ENCODE measurements around the gene WNK4. TPM values are rescaled to one million over a fixed set of nuclear protein-coding genes. Genes with fewer than 3 reads are reported as not detected.

WNK4 gene
- total and polyA plus RNA-seq, 10 of the 15 experiments (the other 5 are each of a cell fraction or from before 2014, with no cell fraction given) = 0.06 to 0.29 (median 0.13) TPM; not detected in 5

- TF ChIP-seq ZNF592 (IDR thresholded peaks at IDR 0.05) (no peak), NFIC (IDR thresholded peaks at IDR 0.05; ENCODE audit: low read depth, low read length) (no peak), BRCA1 (IDR thresholded peaks at IDR 0.05; ENCODE audit: low read depth, low read length) (no peak)
Measured at GRCh38 chr17:42782166-42783061, 2.0 kb downstream of the WNK4 start (continued).

GRCh38 chr17:42783062-42783790 is 2.8 kb downstream of the WNK4 start:
- BruUV-seq (replicated peaks) = no TSS peak
- TF ChIP-seq POU2F2 (IDR thresholded peaks at IDR 0.05; ENCODE audit: borderline replicate concordance, low read depth, low read length) (no peak), RUNX3 (IDR thresholded peaks at IDR 0.05; ENCODE audit: low read length) (no peak), SMARCA5 (IDR thresholded peaks at IDR 0.05) (no peak), RAD51 (IDR thresholded peaks at IDR 0.05) (no peak)
- TF ChIP-seq, protein P1, sequence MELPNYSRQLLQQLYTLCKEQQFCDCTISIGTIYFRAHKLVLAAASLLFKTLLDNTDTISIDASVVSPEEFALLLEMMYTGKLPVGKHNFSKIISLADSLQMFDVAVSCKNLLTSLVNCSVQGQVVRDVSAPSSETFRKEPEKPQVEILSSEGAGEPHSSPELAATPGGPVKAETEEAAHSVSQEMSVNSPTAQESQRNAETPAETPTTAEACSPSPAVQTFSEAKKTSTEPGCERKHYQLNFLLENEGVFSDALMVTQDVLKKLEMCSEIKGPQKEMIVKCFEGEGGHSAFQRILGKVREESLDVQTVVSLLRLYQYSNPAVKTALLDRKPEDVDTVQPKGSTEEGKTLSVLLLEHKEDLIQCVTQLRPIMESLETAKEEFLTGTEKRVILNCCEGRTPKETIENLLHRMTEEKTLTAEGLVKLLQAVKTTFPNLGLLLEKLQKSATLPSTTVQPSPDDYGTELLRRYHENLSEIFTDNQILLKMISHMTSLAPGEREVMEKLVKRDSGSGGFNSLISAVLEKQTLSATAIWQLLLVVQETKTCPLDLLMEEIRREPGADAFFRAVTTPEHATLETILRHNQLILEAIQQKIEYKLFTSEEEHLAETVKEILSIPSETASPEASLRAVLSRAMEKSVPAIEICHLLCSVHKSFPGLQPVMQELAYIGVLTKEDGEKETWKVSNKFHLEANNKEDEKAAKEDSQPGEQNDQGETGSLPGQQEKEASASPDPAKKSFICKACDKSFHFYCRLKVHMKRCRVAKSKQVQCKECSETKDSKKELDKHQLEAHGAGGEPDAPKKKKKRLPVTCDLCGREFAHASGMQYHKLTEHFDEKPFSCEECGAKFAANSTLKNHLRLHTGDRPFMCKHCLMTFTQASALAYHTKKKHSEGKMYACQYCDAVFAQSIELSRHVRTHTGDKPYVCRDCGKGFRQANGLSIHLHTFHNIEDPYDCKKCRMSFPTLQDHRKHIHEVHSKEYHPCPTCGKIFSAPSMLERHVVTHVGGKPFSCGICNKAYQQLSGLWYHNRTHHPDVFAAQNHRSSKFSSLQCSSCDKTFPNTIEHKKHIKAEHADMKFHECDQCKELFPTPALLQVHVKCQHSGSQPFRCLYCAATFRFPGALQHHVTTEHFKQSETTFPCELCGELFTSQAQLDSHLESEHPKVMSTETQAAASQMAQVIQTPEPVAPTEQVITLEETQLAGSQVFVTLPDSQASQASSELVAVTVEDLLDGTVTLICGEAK (IDR thresholded peaks at IDR 0.05; ENCODE audit: borderline replicate concordance) = no peak

More at GRCh38 chr17:42783062-42783790, 2.8 kb downstream of the WNK4 start:
- Histone ChIP-seq H3K9ac (ENCODE audit: control insufficient read depth, insufficient read depth, low read length) (no peak overlapping the region), H3K4me2 (ENCODE audit: control insufficient read depth, insufficient read depth) (no peak overlapping the region), H2AFZ (ENCODE audit: control insufficient read depth, low read depth, low read length) (no peak overlapping the region), H3K79me2 (ENCODE audit: control insufficient read depth, insufficient read depth, low read length) (no peaks in the 10 kb centered on the region), H3K4me3 (no peak overlapping the region), H3K27me3 (replicated peaks in 1 of 2; ENCODE audit: control insufficient read depth in 2 of 2, insufficient read depth in 2 of 2, low read length in 1 of 2) (peaks cover 7 to 21% of the 10 kb centered on the region in 2 experiments), H3K36me3 (ENCODE audit: control insufficient read depth in 2 of 2, insufficient read depth in 2 of 2, low read length in 1 of 2) (peaks cover 3 to 7% of the 10 kb centered on the region in 2 experiments; a peak in 3 of 4 replicates), H3K27ac (ENCODE audit: control insufficient read depth, insufficient read depth) (no peak overlapping the region), H3K4me1 (ENCODE audit: control insufficient read depth, insufficient read depth, low read length) (no peaks in the 10 kb centered on the region), H3K9me3 (replicated peaks; ENCODE audit: control insufficient read depth, insufficient read depth, low read length) (no peaks in the 10 kb centered on the region; the same call in 2 of the 3 replicates), H4K20me1 (ENCODE audit: control insufficient read depth, insufficient read depth) (no peaks in the 10 kb centered on the region; the same call in 1 of the 2 replicates)
- CTCF ChIA-PET = no interaction called here
- FAIRE-seq (no peak), DNase-seq (ENCODE audit: low read depth, low spot score) (no peak), ATAC-seq (no peak)
- RAD21 ChIA-PET (ENCODE audit: unreplicated experiment) = no interaction called here
- SMC1A ChIA-PET (ENCODE audit: uncharacterized antibody, unreplicated experiment) = no interaction called here
- 25% methylated on average over 9 of the region's 9 CpGs for WGBS (ENCODE audit: insufficient coverage, insufficient replicate concordance, low lambda C conversion rate, missing lambda C conversion rate)
- intact Hi-C loops (cut with micrococcal nuclease; ENCODE audit: unreplicated experiment) (no loop called here), in situ Hi-C loops (cut with MboI) (no loop called here)
- POLR2A ChIA-PET = interaction anchor here (0.5 kb wide), 1 partner anchor 350 kb away, joined by 3 read pairs; no protein-coding TSS in a partner anchor

Measured in GM12878 (cell line).